ENCODE results near the gene KCNJ10. TPM values are rescaled to one million over a fixed set of nuclear protein-coding genes. Genes with fewer than 3 reads are reported as not detected.

Gene KCNJ10
- polyA plus RNA-seq, 1 donor (not counting 4 experiments of a cell fraction or from before 2014, with no cell fraction given) = not detected

GRCh38 chr1:160018347-160018746 is 51.6 kb downstream of the KCNJ10 start:
- H3K27me3 ChIP-seq (ENCODE audit: control insufficient read depth, extremely low read depth, insufficient read depth, low read length) = no peaks in the 10 kb centered on the region
- H3K27ac ChIP-seq (ENCODE audit: control insufficient read depth, insufficient read depth, low read length) = no peak overlapping the region
- H3K9me1 ChIP-seq (ENCODE audit: control insufficient read depth, extremely low read depth, insufficient read depth, low read length) = no peaks in the 10 kb centered on the region
- H3K9ac ChIP-seq (ENCODE audit: control insufficient read depth, extremely low read depth, insufficient read depth, low read length) = no peak overlapping the region
- no peaks in the 10 kb centered on the region for H4K20me1 ChIP-seq (ENCODE audit: control insufficient read depth, extremely low read depth, insufficient read depth, low read length)
- no peak for FAIRE-seq
- H3K4me3 ChIP-seq (ENCODE audit: control insufficient read depth in 2 of 3, extremely low read depth in 1 of 3, insufficient read depth in 2 of 3, low read depth in 1 of 3, low read length in 3 of 3) = no peak overlapping the region
- H3K4me2 ChIP-seq (ENCODE audit: control insufficient read depth, extremely low read depth, insufficient read depth, low read depth, low read length) = no peak overlapping the region
- dilution Hi-C loops (cut with MboI; ENCODE audit: extremely low pct_ligation_motif_present, low sequenced_read_pairs) = no loop called here
- H3K36me3 ChIP-seq (ENCODE audit: control insufficient read depth in 2 of 2, extremely low read depth in 1 of 2, insufficient read depth in 2 of 2, low read length in 2 of 2) = no peaks in the 10 kb centered on the region
- H3K79me2 ChIP-seq (ENCODE audit: control insufficient read depth, insufficient read depth, low read length) = no peaks in the 10 kb centered on the region
- H3K9me3 ChIP-seq (ENCODE audit: control insufficient read depth, low read depth, low read length) = no peaks in the 10 kb centered on the region
- H3K4me1 ChIP-seq (ENCODE audit: control insufficient read depth, extremely low read depth, insufficient read depth, low read length) = peaks cover 23% of the 10 kb centered on the region
- DNase-seq (ENCODE audit: low read depth, low spot score) = no peak
- TF ChIP-seq CTCF (optimal IDR thresholded peaks at IDR 0.05 in 1 of 3, IDR thresholded peaks at IDR 0.05 in 1 of 3, conservative IDR thresholded peaks at IDR 0.05 in 1 of 3; ENCODE audit: extremely low read depth in 1 of 3, insufficient read depth in 2 of 3, low read length in 3 of 3) = no peak
- TF ChIP-seq EZH2 (IDR thresholded peaks at IDR 0.05; ENCODE audit: low read length) = no peak
- no peak overlapping the region for H2AFZ ChIP-seq (ENCODE audit: control insufficient read depth, low read length)

- dilution Hi-C loops (cut with MboI; ENCODE audit: extremely low pct_ligation_motif_present, low sequenced_read_pairs) = no loop called here
- H3K4me2 ChIP-seq (ENCODE audit: control insufficient read depth, extremely low read depth, insufficient read depth, low read depth, low read length) = no peak overlapping the region
- H3K4me1 ChIP-seq (ENCODE audit: control insufficient read depth, extremely low read depth, insufficient read depth, low read length) = peaks cover 18% of the 10 kb centered on the region
- H3K27me3 ChIP-seq (ENCODE audit: control insufficient read depth, extremely low read depth, insufficient read depth, low read length) = no peaks in the 10 kb centered on the region
- H3K4me3 ChIP-seq (ENCODE audit: control insufficient read depth in 2 of 3, extremely low read depth in 1 of 3, insufficient read depth in 2 of 3, low read depth in 1 of 3, low read length in 3 of 3) = no peak overlapping the region
- no peaks in the 10 kb centered on the region for H3K36me3 ChIP-seq (ENCODE audit: control insufficient read depth in 2 of 2, extremely low read depth in 1 of 2, insufficient read depth in 2 of 2, low read length in 2 of 2)
- no peaks in the 10 kb centered on the region for H3K9me3 ChIP-seq (ENCODE audit: control insufficient read depth, low read depth, low read length)
- no peak overlapping the region for H3K9ac ChIP-seq (ENCODE audit: control insufficient read depth, extremely low read depth, insufficient read depth, low read length)
- no peak overlapping the region for H2AFZ ChIP-seq (ENCODE audit: control insufficient read depth, low read length)
- TF ChIP-seq EZH2 (IDR thresholded peaks at IDR 0.05; ENCODE audit: low read length) (no peak), CTCF (optimal IDR thresholded peaks at IDR 0.05 in 1 of 3, IDR thresholded peaks at IDR 0.05 in 1 of 3, conservative IDR thresholded peaks at IDR 0.05 in 1 of 3; ENCODE audit: extremely low read depth in 1 of 3, insufficient read depth in 2 of 3, low read length in 3 of 3) (no peak)
- FAIRE-seq = no peak
- H3K27ac ChIP-seq (ENCODE audit: control insufficient read depth, insufficient read depth, low read length) = no peak overlapping the region
- no peaks in the 10 kb centered on the region for H4K20me1 ChIP-seq (ENCODE audit: control insufficient read depth, extremely low read depth, insufficient read depth, low read length)
- H3K9me1 ChIP-seq (ENCODE audit: control insufficient read depth, extremely low read depth, insufficient read depth, low read length) = no peaks in the 10 kb centered on the region
- no peak for DNase-seq (ENCODE audit: low read depth, low spot score)
- H3K79me2 ChIP-seq (ENCODE audit: control insufficient read depth, insufficient read depth, low read length) = no peaks in the 10 kb centered on the region
Measured at GRCh38 chr1:160017592-160017991, 52.4 kb downstream of the KCNJ10 start.

All from keratinocyte (primary cell).